ENCODE measurements around the gene SUPT5H. TPM values are rescaled to one million over a fixed set of nuclear protein-coding genes. Genes with fewer than 3 reads are reported as not detected.

The SUPT5H gene
- total and polyA plus RNA-seq, 4 donors: 55.1 to 127 (median 87.9) TPM

GRCh38 chr19:39465956-39466747, 20.8 kb downstream of the SUPT5H start:
- peaks cover 37 to 63% (median 51%) of the 10 kb centered on the region in 4 donors for H3K36me3 ChIP-seq (ENCODE audit: control insufficient read depth in 4 of 4, insufficient read depth in 4 of 4, low read length in 4 of 4)
- WGBS, 2 donors: 97 to 98% methylated on average over 18 of the region's 18 CpGs
- H3K4me1 ChIP-seq (ENCODE audit: control insufficient read depth in 5 of 5, insufficient read depth in 5 of 5, low read length in 5 of 5): no peaks in the 10 kb centered on the region
- no peak overlapping the region for H3K4me3 ChIP-seq
- H3K9me3 ChIP-seq (ENCODE audit: control insufficient read depth in 4 of 4, insufficient read depth in 3 of 4, low read length in 3 of 4): no peaks in the 10 kb centered on the region
- H3K9ac ChIP-seq (ENCODE audit: insufficient read depth in 1 of 2, low read length in 2 of 2): no peak overlapping the region
- DNase-seq (no peak), ATAC-seq (ENCODE audit: insufficient read depth, low FRiP score) (no peak)
- no peak overlapping the region for H3K27ac ChIP-seq (ENCODE audit: low read depth in 1 of 2, low read length in 1 of 2)
- no peak for TF ChIP-seq CTCF (IDR thresholded peaks at IDR 0.05; ENCODE audit: control extremely low read depth, extremely low read depth)
- no peaks in the 10 kb centered on the region for H3K27me3 ChIP-seq (ENCODE audit: control insufficient read depth in 3 of 3, insufficient read depth in 3 of 3, low read length in 2 of 3)

- DNase-seq: no peak
- H3K36me3 ChIP-seq (ENCODE audit: control insufficient read depth in 4 of 4, insufficient read depth in 4 of 4, low read length in 4 of 4): peaks cover 46 to 79% (median 61%) of the 10 kb centered on the region in 4 donors
These were observed 22.6 kb downstream of the SUPT5H start for GRCh38 chr19:39467941-39468340.

GRCh38 chr19:39469036-39469435, 23.7 kb downstream of the SUPT5H start:
- no peak overlapping the region for H3K27ac ChIP-seq (ENCODE audit: low read depth in 1 of 2, low read length in 1 of 2)
- no peak overlapping the region for H3K9ac ChIP-seq (ENCODE audit: insufficient read depth in 1 of 2, low read length in 2 of 2)
- DNase-seq: no peak
- no peak for TF ChIP-seq CTCF (IDR thresholded peaks at IDR 0.05; ENCODE audit: control extremely low read depth, extremely low read depth)
- no peak for ATAC-seq (ENCODE audit: insufficient read depth, low FRiP score)
- no peak overlapping the region for H3K4me3 ChIP-seq
- peaks cover 52 to 88% (median 62%) of the 10 kb centered on the region in 4 donors for H3K36me3 ChIP-seq (ENCODE audit: control insufficient read depth in 4 of 4, insufficient read depth in 4 of 4, low read length in 4 of 4)
- peaks cover 0 to 2% (median 0%) of the 10 kb centered on the region in 4 donors for H3K9me3 ChIP-seq (ENCODE audit: control insufficient read depth in 4 of 4, insufficient read depth in 3 of 4, low read length in 3 of 4)
- WGBS, 2 donors: 90 to 91% methylated on average over 11 of the region's 11 CpGs
- H3K27me3 ChIP-seq (ENCODE audit: control insufficient read depth in 3 of 3, insufficient read depth in 3 of 3, low read length in 2 of 3): no peaks in the 10 kb centered on the region
- H3K4me1 ChIP-seq (ENCODE audit: control insufficient read depth in 5 of 5, insufficient read depth in 5 of 5, low read length in 5 of 5): no peaks in the 10 kb centered on the region

More at GRCh38 chr19:39467941-39468340, 22.6 kb downstream of the SUPT5H start:
- Histone ChIP-seq H3K9ac (ENCODE audit: insufficient read depth in 1 of 2, low read length in 2 of 2) (no peak overlapping the region), H3K4me1 (ENCODE audit: control insufficient read depth in 5 of 5, insufficient read depth in 5 of 5, low read length in 5 of 5) (no peaks in the 10 kb centered on the region), H3K27me3 (ENCODE audit: control insufficient read depth in 3 of 3, insufficient read depth in 3 of 3, low read length in 2 of 3) (no peaks in the 10 kb centered on the region), H3K4me3 (no peak overlapping the region), H3K27ac (ENCODE audit: low read depth in 1 of 2, low read length in 1 of 2) (no peak overlapping the region), H3K9me3 (ENCODE audit: control insufficient read depth in 4 of 4, insufficient read depth in 3 of 4, low read length in 3 of 4) (peaks cover 0 to 2% (median 0%) of the 10 kb centered on the region in 4 donors)
- TF ChIP-seq CTCF (IDR thresholded peaks at IDR 0.05; ENCODE audit: control extremely low read depth, extremely low read depth): no peak
- no peak for ATAC-seq (ENCODE audit: insufficient read depth, low FRiP score)
- WGBS, 2 donors: 95 to 96% methylated on average over 7 of the region's 7 CpGs
